Measurements from ENCODE around the gene PPP2R5C.

Gene PPP2R5C

DNA sequence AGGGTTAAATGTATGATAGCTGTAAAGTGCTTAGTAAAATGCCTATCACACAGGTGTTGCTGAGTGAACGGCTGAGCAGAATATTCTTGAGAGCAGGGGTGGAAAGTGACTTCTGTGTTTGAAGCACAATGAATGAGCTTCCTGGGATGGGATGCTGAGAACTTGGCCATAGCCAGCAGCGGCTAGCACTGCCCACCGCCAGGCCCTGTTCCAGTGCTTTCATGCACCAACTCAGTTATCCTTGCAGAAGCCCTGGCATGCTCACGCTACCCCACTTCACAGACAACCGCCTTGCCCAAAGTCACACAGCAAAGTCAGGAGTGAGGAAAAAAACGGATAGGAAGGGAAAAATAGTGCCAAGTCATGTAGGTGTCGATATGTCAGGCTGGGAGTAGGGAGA lies 213.7 kb downstream of the PPP2R5C start:
- no peak for DNase-seq
